Upper lobe of right lung (tissue), 1 donor: ENCODE measurements around the gene LRP1B. TPM values are rescaled to one million over a fixed set of nuclear protein-coding genes. Genes with fewer than 3 reads are reported as not detected.

ENCODE experiments used
- ATAC-seq: fragments of 200-7000 bp; cut with Tn5 transposase; one replicate; pipeline ENCODE4 v1.9.1; 2020; ENCODE audit warnings: mild to moderate bottlenecking, moderate library complexity
- DNase-seq: peaks from one replicate; pipeline ENCODE4 v3.0.0-alpha.2; 2020
- H3K27ac ChIP-seq: fragments of 200-600 bp; one replicate; pipeline ENCODE4 v1.8.0; 2022
- H3K27me3 ChIP-seq: fragments of 200-600 bp; one replicate; pipeline ENCODE4 v1.8.0; 2022; ENCODE audit warnings: mild to moderate bottlenecking
- H3K36me3 ChIP-seq: fragments of 200-600 bp; one replicate; pipeline ENCODE4 v1.8.0; 2022
- H3K4me1 ChIP-seq: fragments of 200-600 bp; one replicate; pipeline ENCODE4 v1.8.0; 2022
- H3K4me3 ChIP-seq: fragments of 200-600 bp; one replicate; pipeline ENCODE4 v1.8.0; 2022; ENCODE audit warnings: mild to moderate bottlenecking
- H3K9me3 ChIP-seq: fragments of 200-600 bp; one replicate; pipeline ENCODE4 v1.8.0; 2022
- intact Hi-C: fragments of 100-400 bp; cut with DNase I; formaldehyde crosslinking; loops from one replicate; pipeline ENCODE4 v1.11.0; 2022
- total RNA-seq: library from RNA; stranded (reverse); fragmentation: NEBNext Ultra II Directional; extraction: Animal tissue kit (Norgen Biotek cat#: 25700); gene quantifications from one replicate; pipeline ENCODE4 v1.2.1, GENCODE V29; 2021
- TF ChIP-seq, protein P1 (sequence below): fragments of 200-600 bp; IDR thresholded peaks from one replicate; pipeline ENCODE4 v1.8.0; 2022; ENCODE audit warnings: antibody characterized with exemption
- donor health status: DM: no; HTN: yes; CAD: no; lungs with severe emphysema.

Gene LRP1B
- total RNA-seq, 1 donor from 2014 or later = 0.12 TPM

DNA sequence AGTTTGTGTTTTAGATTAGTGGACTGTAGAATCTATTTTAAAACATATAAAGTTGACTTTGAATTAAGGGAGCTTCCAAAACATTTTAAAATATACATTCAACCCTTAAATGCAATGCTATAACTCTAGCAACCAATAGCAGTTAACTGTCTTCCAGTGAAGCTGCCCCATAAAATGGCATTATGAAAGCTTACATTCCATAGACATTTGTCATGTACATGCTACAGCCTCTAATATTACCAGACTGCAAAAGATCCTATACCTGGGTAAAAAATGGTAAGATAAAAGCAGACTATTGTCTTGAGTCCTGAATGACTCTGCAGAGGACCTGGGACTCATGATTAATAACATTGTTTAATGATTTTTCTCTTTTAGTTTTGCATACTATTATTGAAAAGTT is 489.4 kb downstream of the LRP1B start:
- Histone ChIP-seq H3K4me3 (no peak overlapping the region), H3K9me3 (no peaks in the 10 kb centered on the region), H3K36me3 (no peaks in the 10 kb centered on the region), H3K27ac (no peak overlapping the region), H3K4me1 (no peaks in the 10 kb centered on the region), H3K27me3 (no peaks in the 10 kb centered on the region)
- intact Hi-C loops = no loop called here
- ATAC-seq = no peak
- DNase-seq = no peak
- TF ChIP-seq, protein P1, sequence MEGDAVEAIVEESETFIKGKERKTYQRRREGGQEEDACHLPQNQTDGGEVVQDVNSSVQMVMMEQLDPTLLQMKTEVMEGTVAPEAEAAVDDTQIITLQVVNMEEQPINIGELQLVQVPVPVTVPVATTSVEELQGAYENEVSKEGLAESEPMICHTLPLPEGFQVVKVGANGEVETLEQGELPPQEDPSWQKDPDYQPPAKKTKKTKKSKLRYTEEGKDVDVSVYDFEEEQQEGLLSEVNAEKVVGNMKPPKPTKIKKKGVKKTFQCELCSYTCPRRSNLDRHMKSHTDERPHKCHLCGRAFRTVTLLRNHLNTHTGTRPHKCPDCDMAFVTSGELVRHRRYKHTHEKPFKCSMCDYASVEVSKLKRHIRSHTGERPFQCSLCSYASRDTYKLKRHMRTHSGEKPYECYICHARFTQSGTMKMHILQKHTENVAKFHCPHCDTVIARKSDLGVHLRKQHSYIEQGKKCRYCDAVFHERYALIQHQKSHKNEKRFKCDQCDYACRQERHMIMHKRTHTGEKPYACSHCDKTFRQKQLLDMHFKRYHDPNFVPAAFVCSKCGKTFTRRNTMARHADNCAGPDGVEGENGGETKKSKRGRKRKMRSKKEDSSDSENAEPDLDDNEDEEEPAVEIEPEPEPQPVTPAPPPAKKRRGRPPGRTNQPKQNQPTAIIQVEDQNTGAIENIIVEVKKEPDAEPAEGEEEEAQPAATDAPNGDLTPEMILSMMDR = no peak

- TF ChIP-seq, protein P1 = no peak
- DNase-seq (no peak), ATAC-seq (no peak)
- Histone ChIP-seq H3K4me1 (no peaks in the 10 kb centered on the region), H3K27ac (no peak overlapping the region), H3K27me3 (no peaks in the 10 kb centered on the region), H3K9me3 (no peaks in the 10 kb centered on the region), H3K36me3 (no peaks in the 10 kb centered on the region), H3K4me3 (no peak overlapping the region)
- intact Hi-C loops = no loop called here
Measured at GRCh38 chr2:141639809-141640208, 491.0 kb downstream of the LRP1B start.

DNA sequence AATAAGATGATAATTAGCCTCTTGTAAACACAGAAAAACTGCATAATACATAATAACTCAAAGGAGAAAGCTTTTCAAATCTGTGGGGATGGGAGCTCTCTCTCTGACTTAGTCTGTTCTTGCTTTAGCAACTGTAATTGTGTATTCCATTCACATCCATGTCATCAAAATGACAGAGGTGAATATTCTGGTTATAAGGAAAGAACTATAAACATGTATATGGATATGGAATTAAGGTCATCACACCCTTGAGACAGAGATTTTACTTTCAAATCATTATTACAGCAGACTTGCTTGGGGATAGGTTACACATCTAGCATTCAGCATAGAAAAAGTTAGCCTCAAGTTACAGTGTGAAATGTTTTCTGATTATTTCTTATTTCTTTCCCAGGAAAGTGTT is 497.7 kb downstream of the LRP1B start:
- no peaks in the 10 kb centered on the region for H3K36me3 ChIP-seq
- TF ChIP-seq, protein P1 = no peak
- H3K4me1 ChIP-seq = no peaks in the 10 kb centered on the region
- no peaks in the 10 kb centered on the region for H3K9me3 ChIP-seq
- H3K27me3 ChIP-seq = no peaks in the 10 kb centered on the region
- ATAC-seq (no peak), DNase-seq (no peak)
- intact Hi-C loops = no loop called here
- no peak overlapping the region for H3K27ac ChIP-seq
- no peak overlapping the region for H3K4me3 ChIP-seq

DNA sequence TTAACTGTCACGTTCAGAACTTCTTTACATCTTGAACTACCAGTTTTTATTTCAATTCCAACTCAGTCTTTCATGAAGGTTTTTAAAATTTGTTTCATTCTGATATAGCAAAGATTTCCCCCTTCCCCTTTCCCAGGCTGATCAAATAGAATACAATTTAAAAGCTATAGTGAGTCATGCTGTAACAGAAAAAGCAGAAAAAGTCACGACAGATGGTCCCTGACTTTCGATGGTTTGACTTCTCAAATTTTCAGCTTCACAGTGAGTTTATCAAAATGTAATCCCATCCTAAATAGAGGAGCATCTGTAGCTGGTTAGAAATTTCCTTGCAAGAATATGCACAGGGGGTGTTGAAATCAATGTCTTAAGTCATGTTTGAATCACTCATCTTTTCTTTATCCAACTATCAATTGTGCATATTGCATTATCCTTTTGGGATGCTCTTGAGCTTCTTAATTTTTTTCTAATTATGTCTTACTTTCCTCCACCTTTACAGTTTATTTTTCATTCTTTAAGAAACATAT is 500.3 kb downstream of the LRP1B start:
- intact Hi-C loops = no loop called here
- Histone ChIP-seq H3K9me3 (no peaks in the 10 kb centered on the region), H3K4me3 (no peak overlapping the region), H3K27ac (no peak overlapping the region), H3K4me1 (no peaks in the 10 kb centered on the region), H3K27me3 (no peaks in the 10 kb centered on the region), H3K36me3 (no peaks in the 10 kb centered on the region)
- ATAC-seq (no peak), DNase-seq (no peak)
- TF ChIP-seq, protein P1 = no peak

GRCh38 chr2:141620372-141620771 is 510.4 kb downstream of the LRP1B start:
- TF ChIP-seq, protein P1 = no peak
- ATAC-seq (no peak), DNase-seq (no peak)
- no peak overlapping the region for H3K27ac ChIP-seq
- no peaks in the 10 kb centered on the region for H3K27me3 ChIP-seq
- no peaks in the 10 kb centered on the region for H3K4me1 ChIP-seq
- intact Hi-C loops = no loop called here
- no peaks in the 10 kb centered on the region for H3K9me3 ChIP-seq
- H3K36me3 ChIP-seq = no peaks in the 10 kb centered on the region
- H3K4me3 ChIP-seq = no peak overlapping the region

DNA sequence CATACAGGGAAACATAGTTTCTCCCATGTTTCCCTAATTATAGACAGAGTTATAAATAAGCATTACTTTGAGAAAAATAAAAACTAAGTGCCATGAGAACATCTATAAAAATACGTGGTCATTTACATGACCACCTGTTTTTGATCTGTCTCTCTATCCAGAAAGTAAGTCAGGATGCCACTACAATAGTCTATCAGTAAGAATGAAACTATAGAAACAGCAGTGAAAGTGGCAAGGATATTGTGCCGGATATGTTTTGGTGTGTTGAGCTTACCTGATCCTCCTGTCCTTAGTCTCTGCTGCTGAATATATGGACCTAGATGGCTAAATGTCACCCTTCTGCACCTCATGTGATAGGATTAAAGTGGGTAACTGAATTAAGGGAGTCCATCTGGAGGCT is 512.4 kb downstream of the LRP1B start:
- Histone ChIP-seq H3K4me1 (no peaks in the 10 kb centered on the region), H3K27ac (no peak overlapping the region), H3K9me3 (no peaks in the 10 kb centered on the region), H3K4me3 (no peak overlapping the region), H3K36me3 (no peaks in the 10 kb centered on the region), H3K27me3 (no peaks in the 10 kb centered on the region)
- TF ChIP-seq, protein P1 = no peak
- DNase-seq = no peak
- intact Hi-C loops = no loop called here
- no peak for ATAC-seq
